ENCODE results near the gene ENHO.

DNA sequence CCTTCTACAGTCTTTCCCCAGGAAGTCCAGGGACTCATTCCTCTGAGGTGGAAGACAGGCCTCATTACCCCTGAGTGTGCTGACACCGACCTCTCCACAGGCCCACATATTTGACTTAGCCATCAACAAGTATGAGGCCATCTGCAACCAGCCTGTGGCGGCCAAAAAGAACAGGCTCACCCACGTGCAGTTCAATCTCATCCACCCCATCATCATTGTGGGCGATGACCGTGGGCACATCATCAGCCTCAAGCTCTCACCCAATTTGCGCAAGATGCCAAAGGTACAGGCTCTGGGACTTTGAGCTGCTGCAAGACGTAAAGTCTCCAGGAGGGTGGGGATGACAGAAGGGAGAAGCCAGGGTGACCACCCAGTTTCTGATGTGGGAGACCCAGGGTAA lies 5.6 kb downstream of the ENHO start:
- TF ChIP-seq EZH2 (IDR thresholded peaks at IDR 0.05; ENCODE audit: insufficient read depth, poor library complexity, severe bottlenecking), result no peak
- no peak for TF ChIP-seq EZH2phosphoT487 (IDR thresholded peaks at IDR 0.05; ENCODE audit: insufficient read depth, low read depth)

Data from GM23248 (cell line).